ENCODE measurements around the gene KLF12.

KLF12 gene
- total RNA-seq: 1.1 to 7.0 (median 2.4) reads per million in 17 experiments

DNA sequence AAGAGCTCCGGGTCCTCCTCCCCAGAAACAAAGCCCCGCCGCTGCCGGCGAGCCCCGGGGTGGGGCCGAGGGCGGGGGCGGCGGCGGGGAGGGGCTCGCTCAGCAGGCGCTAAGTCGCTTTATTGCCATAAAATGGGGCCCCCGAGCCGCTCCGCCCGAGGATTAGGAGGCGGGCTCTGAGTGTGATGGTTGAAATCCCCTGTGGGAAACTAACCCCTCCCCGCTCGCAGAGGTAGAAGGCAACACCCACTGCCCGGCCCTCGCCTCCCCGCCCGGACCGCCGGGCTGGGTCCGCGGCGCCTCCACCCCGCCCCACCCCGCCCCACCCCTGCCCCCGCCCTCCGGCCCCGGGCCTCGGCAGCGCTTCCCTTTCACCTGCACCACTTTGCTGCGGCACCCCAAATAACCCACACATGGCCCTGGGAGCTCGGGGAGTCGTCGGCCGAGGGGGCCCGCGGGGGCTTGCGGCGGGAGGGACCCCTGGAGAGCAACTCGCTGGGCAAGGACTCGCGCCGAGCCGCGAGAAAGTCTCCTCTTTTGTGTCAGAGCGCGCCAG is at the start of gene KLF12:
Gene KLF12, minus strand, starts transcription at position 184 of the 556 bp plus-strand sequence.
- DNase-seq: peak; percentile 30 to 59 (median 50)

DNA sequence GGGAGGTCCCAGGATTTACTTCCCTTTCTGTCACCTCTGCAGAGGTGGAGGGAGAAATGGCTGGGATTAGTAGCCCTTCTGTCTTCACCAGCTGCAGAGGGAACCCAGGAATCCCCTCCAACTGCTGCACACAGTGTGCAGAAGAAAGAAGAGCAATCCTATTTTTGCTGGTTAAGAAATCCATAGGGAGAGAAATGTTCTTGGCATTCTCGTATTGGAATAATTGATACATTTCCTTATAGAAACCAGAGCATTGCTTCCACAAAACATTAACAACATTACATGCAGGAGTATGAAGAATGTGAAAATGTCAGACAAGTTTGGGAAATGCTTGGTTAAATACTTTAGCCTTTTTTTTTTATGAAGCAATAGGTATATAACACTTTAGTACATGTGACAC is 48.3 kb upstream of the KLF12 start:
- DNase-seq: no peak

DNA sequence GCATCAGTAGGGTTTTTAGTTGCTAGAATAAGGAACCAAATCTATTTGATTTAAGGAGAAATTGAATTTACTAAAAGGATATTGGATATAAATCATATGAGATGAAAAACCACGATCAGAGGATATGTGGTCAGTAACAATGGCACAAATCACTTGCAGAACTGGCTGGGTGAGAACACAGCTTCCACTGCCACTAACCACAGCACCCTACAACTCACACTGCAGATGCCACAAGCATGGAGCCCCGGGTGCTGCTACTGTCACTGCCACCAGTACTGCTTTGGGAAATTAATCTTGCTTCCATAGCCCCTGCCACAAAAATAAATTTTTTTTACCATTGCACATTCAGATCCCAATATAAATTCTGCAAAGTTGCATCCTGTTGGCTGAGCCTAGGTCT is 40.6 kb upstream of the KLF12 start:
- no peak for DNase-seq

DNA sequence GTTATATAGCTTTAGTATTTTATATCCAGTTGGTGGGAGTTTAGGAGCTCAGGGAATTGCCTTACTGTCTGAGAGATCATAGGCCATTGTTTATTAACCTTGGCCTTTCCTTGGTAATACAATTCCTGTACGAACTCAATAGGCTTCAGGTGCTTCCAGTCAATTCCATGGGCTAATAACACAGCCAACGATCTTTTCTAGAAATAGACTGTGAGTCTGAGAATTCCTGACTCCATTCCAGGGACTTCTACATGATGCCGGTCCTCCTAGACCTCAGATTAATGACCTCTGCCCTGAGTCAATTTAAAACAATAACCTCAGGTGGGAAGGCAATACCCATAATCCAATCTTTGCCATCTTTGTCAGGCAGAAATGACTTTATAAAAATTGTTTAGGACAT is 39.6 kb upstream of the KLF12 start:
- no peak for DNase-seq

DNA sequence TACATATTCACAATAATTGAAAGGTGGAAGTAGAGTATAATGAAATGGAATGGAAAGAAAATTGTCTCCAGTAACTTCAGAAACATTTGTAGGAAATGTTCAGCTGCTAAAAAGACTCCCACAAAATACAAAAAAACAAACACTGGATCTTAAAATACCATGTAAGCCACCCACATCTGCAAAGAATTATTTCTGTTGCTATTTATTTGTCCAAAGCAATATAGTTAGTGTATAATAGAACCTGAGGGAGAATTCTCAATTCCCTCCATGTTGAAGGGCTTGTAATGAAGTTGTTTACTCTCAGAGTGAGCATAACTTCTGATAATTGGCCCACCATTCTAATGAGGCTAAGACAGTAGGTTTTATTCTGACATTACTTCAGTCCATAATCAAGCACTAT is 37.4 kb upstream of the KLF12 start:
- DNase-seq: no peak

DNA sequence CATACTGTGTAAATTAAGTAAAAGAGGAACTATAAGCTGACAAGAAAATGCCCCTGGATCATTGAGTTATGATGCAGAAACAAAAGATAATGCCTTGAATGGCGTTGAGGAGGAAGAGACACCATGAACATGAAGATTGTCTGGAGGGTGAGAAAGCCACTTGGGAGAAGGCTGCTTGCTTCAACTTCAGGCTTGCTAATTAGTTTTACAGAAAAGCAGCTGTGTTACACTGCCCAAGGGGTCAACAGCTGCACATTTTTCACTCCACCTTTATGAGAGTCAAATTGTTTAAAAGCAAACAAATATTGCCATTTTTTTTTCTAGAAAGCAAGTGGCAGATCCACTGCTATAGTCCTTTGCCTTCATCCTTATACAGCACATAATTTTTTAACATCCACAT is 35.5 kb upstream of the KLF12 start:
- DNase-seq: no peak

DNA sequence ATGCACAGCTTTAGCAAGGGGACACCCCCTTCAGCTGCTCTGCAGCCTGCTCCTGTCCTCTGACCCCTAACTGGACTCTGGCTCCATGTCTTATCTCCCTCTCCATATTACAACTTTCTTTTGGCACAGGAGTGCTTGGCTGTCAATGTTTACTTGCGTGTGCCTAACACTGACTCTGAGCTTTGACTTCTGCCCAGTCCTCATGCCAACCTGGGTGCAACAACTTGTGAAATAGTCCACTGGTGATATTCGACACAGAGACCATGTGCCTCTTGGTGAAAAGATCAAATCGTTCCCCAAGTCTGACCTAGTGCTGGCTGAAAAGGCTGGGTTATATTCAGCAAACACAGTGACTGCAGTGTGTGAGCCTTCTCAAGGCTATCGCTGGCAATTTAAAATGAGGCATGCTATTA is 34.1 kb upstream of the KLF12 start:
- no peak for DNase-seq

DNA sequence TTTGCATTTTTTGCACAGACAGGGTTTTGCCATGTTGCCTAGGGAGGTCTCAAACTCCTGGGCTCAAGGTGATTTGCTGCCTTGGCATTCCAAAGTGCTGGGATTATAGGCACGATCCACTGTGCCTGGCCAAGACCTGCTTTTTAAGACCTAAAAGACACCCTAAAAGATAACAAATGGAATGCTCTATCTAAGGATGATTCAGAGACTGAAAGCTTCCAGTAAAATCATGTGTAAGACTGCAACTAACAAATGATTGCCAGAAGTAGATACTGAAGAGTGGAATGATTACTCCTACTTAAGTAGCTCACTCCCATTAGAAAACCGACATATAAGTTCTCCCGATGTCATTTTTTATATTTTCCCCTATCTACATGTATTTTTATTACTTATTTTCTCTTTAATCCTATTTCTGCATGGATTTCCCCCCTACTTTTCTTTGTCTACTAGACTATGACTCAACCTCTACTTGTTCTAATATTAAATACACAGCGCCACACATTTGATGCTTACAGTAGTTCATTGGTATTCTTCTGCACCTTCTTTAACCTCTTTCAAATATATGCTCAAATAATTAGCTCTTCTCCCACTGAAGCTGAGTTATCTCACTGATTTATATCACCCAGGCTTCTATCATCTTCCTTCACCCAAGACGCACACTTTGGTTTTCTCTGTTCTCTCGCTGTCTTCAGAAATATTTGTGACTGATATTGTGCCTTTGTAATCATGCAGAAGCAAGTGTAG is 32.2 kb upstream of the KLF12 start:
- DNase-seq: no peak

DNA sequence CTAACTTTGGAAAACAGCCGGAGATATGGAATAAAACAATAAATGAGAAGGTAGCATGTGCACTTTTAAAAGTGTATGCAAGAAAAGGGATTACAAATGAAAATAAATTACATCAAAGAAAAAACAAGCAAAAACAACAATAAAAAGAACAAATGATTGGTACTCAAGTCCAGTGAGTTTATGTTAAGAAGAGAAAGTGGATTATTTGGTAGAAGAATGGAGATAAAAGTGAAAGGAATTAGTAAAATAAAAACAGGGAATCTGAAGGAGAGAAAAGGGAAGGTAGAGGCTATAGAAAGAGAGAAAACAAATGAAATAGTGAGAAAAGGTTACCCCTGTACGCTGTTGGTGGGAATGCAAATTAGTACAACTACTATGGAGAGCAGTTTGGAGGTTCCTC is 28.6 kb upstream of the KLF12 start:
- DNase-seq: no peak

DNA sequence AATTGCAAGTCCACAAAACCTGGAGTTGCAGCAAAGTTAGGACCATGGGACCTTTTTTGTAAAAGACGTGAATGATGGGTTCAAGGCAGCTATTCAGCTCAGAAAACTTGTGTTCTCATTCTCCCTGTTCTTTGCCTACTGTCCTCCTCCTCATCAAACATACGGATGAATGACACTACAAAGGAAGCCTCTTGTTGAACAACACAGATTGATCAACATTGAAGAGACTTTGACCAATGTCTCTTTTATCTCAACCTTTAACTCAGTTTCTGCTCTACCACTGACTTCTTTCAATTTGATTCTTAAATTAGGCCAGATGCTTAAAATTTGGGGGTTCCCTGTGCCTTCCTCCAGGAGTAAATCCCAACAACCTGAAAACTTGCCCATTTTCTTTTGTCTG is 27.9 kb upstream of the KLF12 start:
- DNase-seq: no peak

DNA sequence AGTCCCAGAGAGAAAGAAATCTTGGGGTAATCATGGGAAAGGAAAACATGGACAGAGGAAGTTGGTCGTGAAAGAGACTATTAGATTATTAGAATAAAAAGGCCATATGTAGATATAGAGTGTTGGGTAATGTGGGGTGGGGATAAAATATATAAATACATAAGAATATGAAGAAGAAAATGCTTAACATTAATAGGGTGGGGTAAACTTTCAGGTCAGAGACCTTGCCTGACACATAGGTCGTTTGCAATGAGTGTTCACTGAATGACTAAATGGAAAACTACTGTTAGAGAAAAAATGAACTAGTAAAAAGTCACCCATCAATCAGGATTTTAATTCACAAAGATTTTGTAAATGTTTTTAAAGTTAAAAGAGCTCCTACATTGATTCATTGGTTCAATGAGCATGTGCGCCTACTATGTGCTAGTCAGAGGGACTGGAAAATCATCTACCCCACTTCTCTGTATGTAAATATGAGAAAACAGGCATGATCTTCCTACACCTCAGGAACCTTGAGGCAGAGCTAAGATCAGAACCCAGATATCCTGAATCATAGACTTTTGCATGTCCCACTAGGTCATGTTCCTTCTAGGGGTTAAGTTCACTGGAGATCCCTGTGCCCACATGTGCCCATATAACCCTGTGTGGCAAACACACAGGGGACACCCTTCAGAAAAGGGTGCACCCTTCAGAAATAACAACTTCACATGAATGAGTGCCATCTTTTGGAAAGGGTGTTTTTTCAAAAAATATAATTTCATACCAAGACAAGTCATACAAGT is 24.6 kb upstream of the KLF12 start:
- no peak for DNase-seq

DNA sequence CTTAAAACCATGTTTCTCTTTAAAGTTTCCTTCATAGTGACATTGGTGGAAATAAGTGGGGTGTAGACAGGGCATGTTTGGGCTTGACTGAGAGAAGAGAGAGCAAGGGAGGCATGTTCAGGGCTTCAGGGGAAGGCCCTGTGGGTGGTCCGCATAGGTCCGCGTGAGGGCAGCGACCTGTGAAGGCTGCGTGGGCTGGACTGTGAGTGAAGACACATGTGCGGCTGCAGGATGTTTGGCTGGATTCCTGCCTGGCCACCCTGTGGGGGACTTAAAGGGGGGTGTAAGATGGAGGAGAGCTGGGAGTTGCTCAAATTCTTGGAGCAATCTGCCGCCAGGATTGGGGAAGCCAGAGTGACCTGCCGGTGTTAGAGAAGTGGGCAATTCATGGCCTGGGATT is 23.8 kb upstream of the KLF12 start:
- DNase-seq: no peak

DNA sequence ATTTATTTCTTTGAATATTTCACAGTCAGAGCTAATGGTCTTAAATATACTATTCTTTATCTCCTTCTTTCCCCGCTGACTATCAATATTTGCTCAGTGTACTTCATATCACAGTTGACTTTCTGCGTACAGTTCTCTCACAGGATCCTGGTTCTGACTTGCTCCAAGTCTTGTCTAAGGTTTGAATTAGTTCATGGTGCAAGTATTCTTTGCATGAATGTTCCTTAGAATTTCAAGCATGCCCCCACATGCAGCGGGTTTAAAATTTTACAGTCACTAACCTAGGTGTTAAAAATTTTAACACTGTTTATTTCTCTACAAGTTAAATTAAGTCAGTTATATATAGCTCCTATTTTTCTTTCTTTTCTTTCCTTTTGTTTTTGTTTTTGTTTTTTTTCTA is 20.8 kb upstream of the KLF12 start:
- DNase-seq: no peak

DNA sequence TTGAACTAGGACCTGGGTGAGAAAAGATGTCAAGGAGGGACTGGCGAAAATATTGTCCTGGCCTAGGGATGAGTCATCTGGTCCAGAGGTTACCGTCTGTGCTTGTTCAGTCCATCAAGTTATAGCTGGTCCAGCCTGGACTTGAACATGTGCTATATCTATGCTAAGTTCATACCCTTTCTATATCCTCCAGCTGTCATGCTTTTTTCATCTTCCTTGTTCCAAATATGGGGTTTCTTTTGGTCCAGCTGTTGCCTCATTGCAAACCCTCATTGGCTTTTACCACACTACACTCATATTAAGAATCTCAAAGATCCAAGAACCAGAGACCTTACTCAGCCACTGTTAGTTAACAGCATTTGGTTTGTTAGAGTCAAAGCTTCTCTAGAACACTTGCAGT is 19.1 kb upstream of the KLF12 start:
- no peak for DNase-seq

DNA sequence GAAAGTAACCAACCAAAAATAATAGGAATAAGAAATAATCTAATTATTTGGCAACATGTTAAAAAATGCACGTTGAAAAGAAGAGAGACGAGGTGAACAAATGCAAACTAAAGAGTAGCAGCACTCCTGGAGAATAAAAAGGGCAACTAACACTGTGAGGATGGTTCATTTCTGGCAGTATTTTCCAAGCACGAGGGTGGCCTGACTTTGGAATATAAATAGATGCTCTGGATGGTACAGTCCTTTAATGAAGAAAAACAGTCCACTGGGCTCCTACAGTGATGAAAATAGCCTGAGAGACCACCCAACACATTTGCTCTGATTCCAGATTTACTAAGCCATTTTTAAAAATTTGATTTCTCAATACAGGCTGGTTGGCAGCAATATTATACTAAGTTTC is 17.7 kb upstream of the KLF12 start:
- DNase-seq: no peak

DNA sequence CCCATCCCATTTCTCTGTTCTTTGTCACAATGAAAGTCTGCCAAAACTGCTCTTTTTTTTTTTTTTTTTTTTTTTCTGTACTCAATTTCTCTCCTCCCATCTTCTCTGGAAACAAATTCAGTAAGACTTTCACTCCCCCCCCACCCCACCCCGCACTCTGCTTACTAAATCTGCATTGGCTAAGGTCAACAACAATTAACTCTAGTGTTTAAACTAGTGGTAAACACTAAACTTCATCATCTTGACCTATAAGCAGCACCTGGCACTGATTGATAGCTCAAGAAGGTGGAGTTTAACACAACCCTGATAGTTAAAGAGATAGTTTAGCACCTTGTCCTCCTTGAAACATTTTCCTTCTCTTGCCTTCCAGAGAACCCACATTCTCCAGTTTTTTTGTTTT is 14.1 kb upstream of the KLF12 start:
- DNase-seq: no peak

DNA sequence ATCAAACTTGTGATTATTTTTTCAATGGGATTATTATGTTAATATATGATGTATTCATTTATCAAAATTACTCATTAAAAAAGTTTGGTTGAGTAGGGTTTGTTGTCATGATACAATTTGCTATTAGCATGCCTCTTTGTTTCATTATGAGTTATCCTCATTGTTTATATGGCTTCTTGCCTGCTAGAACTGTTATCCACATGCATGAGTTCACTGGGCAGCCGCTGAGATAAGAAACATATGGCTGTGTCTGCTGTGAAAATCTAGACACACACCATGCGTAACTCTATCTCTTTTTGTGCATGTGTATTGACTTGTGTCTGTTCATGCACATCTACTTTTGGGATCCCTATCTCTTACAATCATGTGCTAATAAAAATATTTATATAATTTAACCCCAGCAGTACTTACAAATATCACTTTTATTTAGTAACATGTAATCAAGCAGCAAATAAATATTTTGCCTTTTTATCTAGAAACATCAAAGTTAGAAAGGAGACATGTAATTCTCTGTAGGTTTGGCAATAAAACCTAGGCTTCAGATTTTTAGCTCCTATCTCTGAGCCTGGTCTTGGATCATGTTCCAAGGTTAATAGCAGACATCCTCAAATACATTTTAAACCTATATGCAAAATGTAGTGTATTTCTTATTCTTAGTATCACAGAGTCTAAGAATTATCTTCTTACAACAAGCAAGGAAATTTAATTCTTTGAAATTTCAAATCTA is 11.2 kb upstream of the KLF12 start:
- no peak for DNase-seq

DNA sequence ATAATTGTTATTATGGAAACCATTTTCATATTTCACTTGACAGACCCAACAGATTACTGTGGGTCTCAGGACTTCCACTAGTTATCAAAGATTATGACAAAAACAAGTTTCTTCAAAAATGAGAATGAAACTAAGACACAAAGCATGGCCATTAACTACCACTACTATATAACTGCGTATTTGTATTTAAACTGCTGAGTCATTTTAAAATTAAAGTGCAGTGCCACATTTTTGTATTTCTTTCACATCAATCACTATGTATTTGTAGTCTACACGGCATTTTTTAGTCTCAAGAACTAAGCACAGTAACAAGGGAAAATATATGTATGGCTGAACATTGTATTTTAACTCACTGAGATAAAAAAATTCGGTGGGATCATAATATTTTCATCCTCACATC is 10.1 kb upstream of the KLF12 start:
- no peak for DNase-seq

DNA sequence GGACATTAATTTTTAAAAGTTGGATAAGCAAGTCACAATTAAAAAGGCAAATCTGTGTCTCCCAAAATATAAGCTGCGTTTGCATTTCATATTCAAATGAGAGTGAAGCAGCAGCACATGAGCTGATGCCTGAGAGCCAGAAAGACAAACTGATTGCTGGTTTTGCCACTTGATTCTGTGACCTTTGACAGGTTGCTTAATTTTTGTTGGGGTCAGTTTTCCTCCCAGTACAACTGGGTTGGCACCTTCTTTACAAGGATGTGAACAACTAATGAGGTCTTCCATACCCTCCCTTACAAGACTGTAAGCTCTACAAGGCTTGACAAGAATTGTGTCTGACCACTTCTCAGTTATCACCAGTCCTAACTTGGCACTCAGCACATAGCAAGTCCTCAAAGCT is 8.1 kb upstream of the KLF12 start:
- DNase-seq: no peak

DNA sequence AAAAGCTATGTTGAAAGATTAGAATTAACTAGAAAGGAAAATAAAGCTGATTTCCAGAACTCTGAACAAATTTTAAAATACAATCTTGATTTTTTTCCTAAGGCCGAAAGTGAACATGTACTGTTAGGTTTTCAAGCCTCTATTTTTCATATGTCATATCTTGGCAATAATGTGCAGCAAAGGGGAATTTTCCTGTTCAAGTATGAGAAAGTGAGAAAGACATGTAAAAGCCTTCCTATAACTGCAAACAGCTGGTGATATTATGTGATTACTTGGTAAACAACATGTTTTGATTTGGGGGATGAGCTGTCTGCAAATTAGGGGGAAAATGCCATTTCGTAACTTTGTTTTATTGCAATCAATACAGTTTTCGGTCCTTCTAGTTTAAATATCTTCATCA is 4.0 kb upstream of the KLF12 start:
- no peak for DNase-seq

DNA sequence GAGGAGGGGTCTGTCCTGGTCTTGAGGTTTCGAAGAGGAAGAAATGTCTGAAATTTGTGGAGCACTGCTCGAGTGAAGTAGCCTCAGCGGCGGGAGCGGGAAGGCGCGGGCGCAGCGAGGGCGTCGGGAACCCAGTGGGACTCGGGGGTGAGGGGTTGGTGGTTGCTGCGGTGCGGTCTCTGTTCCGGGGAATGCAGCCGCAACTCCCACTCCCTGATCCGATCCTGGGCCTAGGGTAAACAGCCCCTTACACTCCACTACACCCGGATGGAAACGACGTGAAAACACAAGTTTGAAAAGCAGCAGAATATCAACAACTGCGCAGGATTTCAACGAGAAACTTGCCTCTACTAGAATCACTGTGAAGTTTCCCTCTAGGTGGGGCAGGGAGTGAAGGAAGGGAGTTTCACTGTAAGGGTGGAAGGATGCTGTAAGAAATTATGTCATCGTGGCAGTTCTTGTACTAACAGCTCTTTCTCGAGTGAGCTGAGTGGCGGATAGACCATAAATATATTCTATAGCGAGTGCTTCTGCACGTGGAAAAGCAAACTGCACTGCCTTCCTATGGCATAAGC is 2.0 kb upstream of the KLF12 start:
- DNase-seq: peak in 3 of 4 experiments; percentile 5 to 29 (median 28)

DNA sequence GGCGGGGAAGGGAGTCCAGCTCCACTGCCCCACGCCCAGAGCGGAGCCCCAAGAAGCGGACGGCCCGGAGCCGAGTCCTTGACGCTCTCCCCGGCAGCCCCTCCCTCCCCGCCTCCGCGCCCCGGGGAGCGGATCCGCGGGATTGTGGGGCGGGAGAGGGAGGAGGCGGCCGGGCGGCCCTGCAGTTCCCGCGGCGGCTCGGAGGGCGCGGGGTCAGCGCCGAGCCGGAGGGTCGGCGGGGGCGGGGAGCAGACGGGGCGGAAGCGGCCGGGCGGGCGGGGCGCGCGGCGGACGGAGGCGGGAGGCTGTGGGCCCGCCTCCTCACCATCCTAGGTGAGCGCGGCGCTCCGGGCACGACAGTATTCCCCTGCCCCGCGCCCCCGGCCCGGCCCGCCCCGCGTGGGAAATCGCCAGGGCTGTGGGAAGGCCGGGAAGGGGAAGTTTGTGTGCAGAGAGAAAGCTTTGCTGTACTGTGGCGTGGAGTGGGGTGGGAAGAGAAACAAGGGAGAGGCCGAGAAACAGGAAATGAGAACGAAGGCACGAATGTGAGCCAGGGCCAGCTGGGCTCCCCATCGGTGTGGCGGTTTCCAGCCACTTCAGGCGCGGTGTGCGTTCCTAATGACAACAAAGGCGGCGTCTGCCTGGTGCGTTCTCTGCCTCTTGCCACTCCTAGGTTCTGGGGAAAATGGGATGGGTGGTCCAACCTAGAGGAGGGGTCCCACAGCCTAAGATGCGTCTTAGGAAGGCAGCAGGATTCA is 1.3 kb upstream of the KLF12 start:
- DNase-seq: peak; percentile 38 to 72 (median 67)
